Subcutaneous adipose tissue (tissue), 4 donors: ENCODE data around the gene RAPGEF4. TPM values are rescaled to one million over a fixed set of nuclear protein-coding genes. Genes with fewer than 3 reads are reported as not detected.

Experiments
- total RNA-seq, 4 donors: library from RNA; depleted of rRNA; stranded (reverse); fragments of >200 nt; gene quantifications; one replicate each; pipeline ENCODE4 v1.1.0, GENCODE V29; 2016
- TF ChIP-seq, protein P1 (sequence below): fragments of 450-650 bp; IDR thresholded peaks from one replicate; pipeline ENCODE4 v1.5.1; 2016; ENCODE audit warnings: low read depth, mild to moderate bottlenecking, control low read depth, antibody characterized with exemption, moderate library complexity

Gene RAPGEF4
- total RNA-seq, 4 donors from 2014 or later: 7.0 to 15.0 (median 11.2) TPM

DNA sequence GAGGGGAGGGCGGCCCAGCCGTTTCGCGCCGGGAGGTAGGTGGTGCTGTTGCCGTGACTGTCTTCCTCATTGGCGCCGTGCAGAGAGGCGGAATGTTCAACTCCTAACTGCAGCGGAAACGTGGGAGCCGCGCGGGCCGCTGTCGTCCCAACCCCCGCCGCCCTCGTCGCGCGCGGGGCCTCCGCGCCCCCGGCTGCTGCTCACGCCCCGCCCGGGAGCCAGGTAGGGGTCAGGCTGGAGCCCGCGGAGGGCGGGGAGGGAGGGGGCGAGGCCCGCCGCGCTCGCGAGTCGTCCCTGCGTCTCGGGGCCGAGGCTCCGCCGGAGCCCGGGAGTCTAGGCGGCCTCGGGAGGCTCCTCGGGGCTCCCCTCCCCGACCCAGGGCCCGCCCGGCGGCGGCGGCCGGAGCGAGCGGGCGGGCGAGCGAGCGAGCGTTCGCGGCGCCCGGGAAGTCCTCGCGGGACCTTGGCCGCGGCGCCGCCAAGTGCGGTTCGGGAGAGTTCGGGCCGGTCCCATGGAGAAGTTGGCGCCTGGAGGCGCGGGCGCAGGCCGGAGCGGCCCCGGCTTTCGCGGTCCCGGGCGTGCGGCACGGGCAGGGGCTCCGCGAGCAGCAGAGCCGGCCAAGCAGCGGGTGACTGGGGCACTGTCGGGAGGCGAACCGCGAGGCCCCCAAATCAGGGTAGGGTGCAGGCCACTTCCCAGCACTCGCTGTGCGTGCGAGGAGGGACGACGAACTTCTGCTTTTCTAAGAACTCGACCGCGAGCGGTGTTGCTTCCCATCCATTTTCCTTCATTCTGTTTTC lies 340.3 kb downstream of the RAPGEF4 start, which contains the start of gene MAP3K20:
Gene MAP3K20, plus strand, starts transcription at position 66 of the 800 bp plus-strand sequence. CDS start 15,186 bp downstream, outside the sequence.
- TF ChIP-seq, protein P1, sequence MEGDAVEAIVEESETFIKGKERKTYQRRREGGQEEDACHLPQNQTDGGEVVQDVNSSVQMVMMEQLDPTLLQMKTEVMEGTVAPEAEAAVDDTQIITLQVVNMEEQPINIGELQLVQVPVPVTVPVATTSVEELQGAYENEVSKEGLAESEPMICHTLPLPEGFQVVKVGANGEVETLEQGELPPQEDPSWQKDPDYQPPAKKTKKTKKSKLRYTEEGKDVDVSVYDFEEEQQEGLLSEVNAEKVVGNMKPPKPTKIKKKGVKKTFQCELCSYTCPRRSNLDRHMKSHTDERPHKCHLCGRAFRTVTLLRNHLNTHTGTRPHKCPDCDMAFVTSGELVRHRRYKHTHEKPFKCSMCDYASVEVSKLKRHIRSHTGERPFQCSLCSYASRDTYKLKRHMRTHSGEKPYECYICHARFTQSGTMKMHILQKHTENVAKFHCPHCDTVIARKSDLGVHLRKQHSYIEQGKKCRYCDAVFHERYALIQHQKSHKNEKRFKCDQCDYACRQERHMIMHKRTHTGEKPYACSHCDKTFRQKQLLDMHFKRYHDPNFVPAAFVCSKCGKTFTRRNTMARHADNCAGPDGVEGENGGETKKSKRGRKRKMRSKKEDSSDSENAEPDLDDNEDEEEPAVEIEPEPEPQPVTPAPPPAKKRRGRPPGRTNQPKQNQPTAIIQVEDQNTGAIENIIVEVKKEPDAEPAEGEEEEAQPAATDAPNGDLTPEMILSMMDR: no peak

- TF ChIP-seq, protein P1: no peak
Observed at GRCh38 chr2:173076581-173077345, 341.1 kb downstream of the RAPGEF4 start.

DNA sequence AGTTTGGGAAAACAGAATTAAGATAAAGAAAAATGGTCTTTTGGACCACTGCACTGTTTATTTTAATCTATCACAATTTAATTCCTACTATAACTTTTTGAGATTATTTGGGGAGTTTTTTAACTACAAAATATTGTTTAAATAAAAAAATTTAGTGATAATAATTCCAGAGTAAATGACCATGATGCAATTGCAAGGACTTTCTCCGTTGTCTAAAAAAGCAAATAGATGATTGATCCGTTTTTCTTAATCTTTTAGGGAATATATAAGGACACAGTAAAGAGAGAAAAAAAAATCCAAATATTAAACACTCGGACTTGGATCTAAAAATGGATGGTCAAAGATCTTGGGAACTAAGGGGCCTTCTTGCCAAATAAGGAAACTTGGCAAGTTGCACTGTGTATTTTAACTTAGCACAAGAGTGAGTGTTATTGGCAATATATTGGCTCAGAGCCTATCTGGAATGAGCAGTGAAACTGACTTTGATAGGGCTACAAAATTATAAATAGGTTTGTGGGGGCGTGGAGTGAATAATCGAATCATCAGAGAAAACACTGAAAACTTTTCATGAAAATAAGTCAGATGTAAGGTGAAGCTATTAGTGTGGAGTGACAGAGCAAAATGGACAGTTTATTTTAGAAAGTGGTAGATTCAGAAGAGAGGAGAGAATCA lies 342.0 kb downstream of the RAPGEF4 start:
- TF ChIP-seq, protein P1: no peak

- TF ChIP-seq, protein P1: no peak
Observed at GRCh38 chr2:173079141-173079540, 343.5 kb downstream of the RAPGEF4 start.

- TF ChIP-seq, protein P1: no peak
Observed at GRCh38 chr2:173079973-173080860, 344.6 kb downstream of the RAPGEF4 start.

DNA sequence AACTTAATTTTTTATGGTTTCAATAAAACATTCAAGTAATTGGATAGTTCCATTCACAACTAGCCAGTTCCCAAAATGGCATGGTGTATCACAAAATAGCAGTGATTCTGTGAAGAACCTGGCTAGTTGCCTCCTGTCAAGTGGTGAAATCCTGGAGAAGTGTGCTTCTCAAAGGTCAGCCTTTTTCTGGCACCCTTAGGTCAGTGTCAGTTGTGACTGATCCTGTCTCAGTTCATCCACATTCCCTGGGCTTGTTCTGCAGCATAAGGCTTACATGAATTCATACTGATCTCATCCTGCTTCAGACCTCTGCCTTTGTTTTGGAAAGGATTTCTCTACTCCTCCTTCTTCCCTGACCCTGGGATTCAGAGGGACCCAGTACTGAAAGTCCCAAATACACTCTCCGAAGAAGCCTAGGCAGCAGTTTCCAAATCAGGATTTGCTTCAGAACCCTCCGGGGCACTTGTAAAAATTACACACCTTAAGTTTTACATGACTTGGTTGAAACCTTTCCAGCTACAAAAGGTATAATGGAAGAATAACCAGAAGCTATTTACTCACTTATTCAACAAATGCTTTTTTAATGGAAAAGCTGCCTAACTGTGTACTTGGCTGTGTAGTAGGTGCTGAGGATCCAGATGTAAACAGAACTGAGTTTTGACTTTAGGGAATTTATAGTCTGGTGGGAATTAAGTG lies 351.0 kb downstream of the RAPGEF4 start:
- TF ChIP-seq, protein P1: no peak
